H1 (cell line): ENCODE results near the gene FN3KRP. TPM values are rescaled to one million over a fixed set of nuclear protein-coding genes. Genes with fewer than 3 reads are reported as not detected.
A peak's percentile ranks its signal among the peaks of the same experiment; 100 is the strongest.

Experiments used
- CBX5 ChIP-seq: fragments of 300-800, 300-1000 bp; sonication (generic); IDR thresholded peaks from 2 replicates; pipeline ENCODE4 v1.7.1; 2016; ENCODE audit warnings: antibody characterized with exemption, low read length, low read depth
- CREB1 ChIP-seq: IDR thresholded peaks from 2 replicates; pipeline ENCODE4 v1.6.1; 2012; ENCODE audit warnings: inconsistent platforms
- NRF1 ChIP-seq: IDR thresholded peaks from 2 replicates; pipeline ENCODE4 v1.6.1; 2011; ENCODE audit warnings: mild to moderate bottlenecking, low read depth, low read length, improper control_type of control experiment
- PHF8 ChIP-seq: fragments of 200-600 bp; sonication (generic); conservative IDR thresholded peaks from 2 replicates; pipeline ENCODE4 v1.7.1; 2012; ENCODE audit warnings: low read depth, mild to moderate bottlenecking, inconsistent platforms, low read length, moderate library complexity
- POLR2A ChIP-seq, 2 experiments: IDR thresholded peaks; 1 replicate in 1 of 2; 2 replicates in 1 of 2; pipeline ENCODE4 v1.6.1; 2011; ENCODE audit warnings: low read depth in 2 of 2, low read length in 2 of 2, mild to moderate bottlenecking in 2 of 2; ENCODE audit errors: control extremely low read depth in 1 of 2
- RBBP5 ChIP-seq: IDR thresholded peaks from 2 replicates; pipeline ENCODE4 v1.7.1; 2012; ENCODE audit warnings: low read depth, mild to moderate bottlenecking, inconsistent platforms, low read length, moderate library complexity, borderline replicate concordance
- TAF1 ChIP-seq: IDR thresholded peaks from 2 replicates; pipeline ENCODE4 v1.6.1; 2011; ENCODE audit warnings: mild to moderate bottlenecking, low read depth, low read length
- TBP ChIP-seq: IDR thresholded peaks from 2 replicates; pipeline ENCODE4 v1.6.1; 2011; ENCODE audit warnings: low read depth, low read length, improper control_type of control experiment
- TEAD4 ChIP-seq: IDR thresholded peaks from 2 replicates; pipeline ENCODE4 v1.6.1; 2012; ENCODE audit warnings: low read depth, low read length, inconsistent platforms, mixed read lengths
- polyA plus RNA-seq, 7 experiments: library from polyadenylated mRNA; depleted of rRNA in 3 of 7; stranded (reverse) in 5 of 7; unstranded in 2 of 7; fragments of >200 nt in 5 of 7; fragments of 200-250 nt in 2 of 7; gene quantifications; 1 replicate in 5 of 7; 2 replicates in 1 of 7; 4 replicates in 1 of 7; pipeline versions ENCODE4 v1.2.1 to v1.2.3, GENCODE V29; 2011 to 2013; ENCODE audit warnings: missing spikeins in 2 of 7, mixed read lengths in 2 of 7
- total RNA-seq: library from RNA; stranded (reverse); fragmentation: NEBNext Ultra II Directional; extraction: Animal tissue kit (Norgen Biotek cat#: 25700); gene quantifications from 2 replicates; pipeline ENCODE4 v1.2.1, GENCODE V29; 2021
- TF ChIP-seq, protein P1 (sequence below): fragments of 300-600 bp; sonication (generic); IDR thresholded peaks from 2 replicates; pipeline ENCODE4 v1.7.1; 2012; ENCODE audit warnings: low read length, moderate library complexity, mild to moderate bottlenecking, inconsistent platforms; ENCODE audit not compliant: insufficient replicate concordance

The FN3KRP gene
- total and polyA plus RNA-seq, 2 of the 8 experiments (the other 6 are each of a cell fraction or from before 2014, with no cell fraction given), result 18.1 to 21.4 TPM

DNA sequence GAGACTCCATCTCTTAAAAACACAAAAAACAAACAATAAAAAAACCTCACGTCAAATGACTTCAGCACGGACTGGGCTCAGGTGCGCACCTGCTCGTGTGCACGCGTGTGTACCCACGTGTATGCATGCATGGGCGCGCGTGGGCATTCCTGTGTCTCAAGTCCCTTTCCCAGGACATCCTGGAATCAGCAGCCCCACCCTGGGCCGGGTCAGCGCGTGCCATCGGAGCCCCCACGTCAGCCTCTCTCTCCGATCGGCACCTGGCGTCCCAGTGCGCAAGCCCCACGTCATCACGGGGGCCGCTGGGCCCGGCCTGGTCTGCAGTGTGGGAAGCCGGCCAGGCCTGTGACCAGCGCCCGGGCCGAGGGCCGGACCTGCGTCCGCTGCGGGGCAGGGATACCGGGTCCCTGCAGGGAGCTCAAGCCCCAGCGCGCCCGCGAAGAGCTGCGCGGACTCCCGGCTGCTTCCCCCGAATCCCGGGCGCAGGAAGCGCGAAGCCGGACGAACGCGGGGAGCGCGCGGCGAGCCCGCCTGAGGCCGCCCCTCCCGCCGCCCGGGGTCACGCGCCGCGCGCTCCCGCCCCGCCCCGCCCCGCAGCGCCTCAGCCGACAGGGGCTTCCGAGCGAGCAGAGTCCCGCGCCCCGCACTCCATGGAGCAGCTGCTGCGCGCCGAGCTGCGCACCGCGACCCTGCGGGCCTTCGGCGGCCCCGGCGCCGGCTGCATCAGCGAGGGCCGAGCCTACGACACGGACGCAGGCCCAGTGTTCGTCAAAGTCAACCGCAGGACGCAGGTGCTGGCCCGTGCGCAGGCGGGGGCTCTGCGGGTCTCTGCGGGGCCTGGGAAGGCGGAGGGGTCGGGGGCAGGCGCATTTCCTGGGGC, 18.7 kb downstream of the FN3KRP start, which contains the start of gene FN3K (continued):
- TF ChIP-seq, protein P1, sequence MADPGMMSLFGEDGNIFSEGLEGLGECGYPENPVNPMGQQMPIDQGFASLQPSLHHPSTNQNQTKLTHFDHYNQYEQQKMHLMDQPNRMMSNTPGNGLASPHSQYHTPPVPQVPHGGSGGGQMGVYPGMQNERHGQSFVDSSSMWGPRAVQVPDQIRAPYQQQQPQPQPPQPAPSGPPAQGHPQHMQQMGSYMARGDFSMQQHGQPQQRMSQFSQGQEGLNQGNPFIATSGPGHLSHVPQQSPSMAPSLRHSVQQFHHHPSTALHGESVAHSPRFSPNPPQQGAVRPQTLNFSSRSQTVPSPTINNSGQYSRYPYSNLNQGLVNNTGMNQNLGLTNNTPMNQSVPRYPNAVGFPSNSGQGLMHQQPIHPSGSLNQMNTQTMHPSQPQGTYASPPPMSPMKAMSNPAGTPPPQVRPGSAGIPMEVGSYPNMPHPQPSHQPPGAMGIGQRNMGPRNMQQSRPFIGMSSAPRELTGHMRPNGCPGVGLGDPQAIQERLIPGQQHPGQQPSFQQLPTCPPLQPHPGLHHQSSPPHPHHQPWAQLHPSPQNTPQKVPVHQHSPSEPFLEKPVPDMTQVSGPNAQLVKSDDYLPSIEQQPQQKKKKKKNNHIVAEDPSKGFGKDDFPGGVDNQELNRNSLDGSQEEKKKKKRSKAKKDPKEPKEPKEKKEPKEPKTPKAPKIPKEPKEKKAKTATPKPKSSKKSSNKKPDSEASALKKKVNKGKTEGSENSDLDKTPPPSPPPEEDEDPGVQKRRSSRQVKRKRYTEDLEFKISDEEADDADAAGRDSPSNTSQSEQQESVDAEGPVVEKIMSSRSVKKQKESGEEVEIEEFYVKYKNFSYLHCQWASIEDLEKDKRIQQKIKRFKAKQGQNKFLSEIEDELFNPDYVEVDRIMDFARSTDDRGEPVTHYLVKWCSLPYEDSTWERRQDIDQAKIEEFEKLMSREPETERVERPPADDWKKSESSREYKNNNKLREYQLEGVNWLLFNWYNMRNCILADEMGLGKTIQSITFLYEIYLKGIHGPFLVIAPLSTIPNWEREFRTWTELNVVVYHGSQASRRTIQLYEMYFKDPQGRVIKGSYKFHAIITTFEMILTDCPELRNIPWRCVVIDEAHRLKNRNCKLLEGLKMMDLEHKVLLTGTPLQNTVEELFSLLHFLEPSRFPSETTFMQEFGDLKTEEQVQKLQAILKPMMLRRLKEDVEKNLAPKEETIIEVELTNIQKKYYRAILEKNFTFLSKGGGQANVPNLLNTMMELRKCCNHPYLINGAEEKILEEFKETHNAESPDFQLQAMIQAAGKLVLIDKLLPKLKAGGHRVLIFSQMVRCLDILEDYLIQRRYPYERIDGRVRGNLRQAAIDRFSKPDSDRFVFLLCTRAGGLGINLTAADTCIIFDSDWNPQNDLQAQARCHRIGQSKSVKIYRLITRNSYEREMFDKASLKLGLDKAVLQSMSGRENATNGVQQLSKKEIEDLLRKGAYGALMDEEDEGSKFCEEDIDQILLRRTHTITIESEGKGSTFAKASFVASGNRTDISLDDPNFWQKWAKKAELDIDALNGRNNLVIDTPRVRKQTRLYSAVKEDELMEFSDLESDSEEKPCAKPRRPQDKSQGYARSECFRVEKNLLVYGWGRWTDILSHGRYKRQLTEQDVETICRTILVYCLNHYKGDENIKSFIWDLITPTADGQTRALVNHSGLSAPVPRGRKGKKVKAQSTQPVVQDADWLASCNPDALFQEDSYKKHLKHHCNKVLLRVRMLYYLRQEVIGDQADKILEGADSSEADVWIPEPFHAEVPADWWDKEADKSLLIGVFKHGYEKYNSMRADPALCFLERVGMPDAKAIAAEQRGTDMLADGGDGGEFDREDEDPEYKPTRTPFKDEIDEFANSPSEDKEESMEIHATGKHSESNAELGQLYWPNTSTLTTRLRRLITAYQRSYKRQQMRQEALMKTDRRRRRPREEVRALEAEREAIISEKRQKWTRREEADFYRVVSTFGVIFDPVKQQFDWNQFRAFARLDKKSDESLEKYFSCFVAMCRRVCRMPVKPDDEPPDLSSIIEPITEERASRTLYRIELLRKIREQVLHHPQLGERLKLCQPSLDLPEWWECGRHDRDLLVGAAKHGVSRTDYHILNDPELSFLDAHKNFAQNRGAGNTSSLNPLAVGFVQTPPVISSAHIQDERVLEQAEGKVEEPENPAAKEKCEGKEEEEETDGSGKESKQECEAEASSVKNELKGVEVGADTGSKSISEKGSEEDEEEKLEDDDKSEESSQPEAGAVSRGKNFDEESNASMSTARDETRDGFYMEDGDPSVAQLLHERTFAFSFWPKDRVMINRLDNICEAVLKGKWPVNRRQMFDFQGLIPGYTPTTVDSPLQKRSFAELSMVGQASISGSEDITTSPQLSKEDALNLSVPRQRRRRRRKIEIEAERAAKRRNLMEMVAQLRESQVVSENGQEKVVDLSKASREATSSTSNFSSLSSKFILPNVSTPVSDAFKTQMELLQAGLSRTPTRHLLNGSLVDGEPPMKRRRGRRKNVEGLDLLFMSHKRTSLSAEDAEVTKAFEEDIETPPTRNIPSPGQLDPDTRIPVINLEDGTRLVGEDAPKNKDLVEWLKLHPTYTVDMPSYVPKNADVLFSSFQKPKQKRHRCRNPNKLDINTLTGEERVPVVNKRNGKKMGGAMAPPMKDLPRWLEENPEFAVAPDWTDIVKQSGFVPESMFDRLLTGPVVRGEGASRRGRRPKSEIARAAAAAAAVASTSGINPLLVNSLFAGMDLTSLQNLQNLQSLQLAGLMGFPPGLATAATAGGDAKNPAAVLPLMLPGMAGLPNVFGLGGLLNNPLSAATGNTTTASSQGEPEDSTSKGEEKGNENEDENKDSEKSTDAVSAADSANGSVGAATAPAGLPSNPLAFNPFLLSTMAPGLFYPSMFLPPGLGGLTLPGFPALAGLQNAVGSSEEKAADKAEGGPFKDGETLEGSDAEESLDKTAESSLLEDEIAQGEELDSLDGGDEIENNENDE, result no peak
- TF ChIP-seq RBBP5, result peak; percentile 72; the same call in 1 of the 2 replicates
- TF ChIP-seq CBX5, result no peak
- no peak for TF ChIP-seq TEAD4
- TF ChIP-seq TAF1, result 0 out of 2 replicates have a peak, but pooled peaks have one; percentile 41
- peak; percentile 36; the same call in 1 of the 2 replicates for TF ChIP-seq TBP
- 0 out of 2 replicates have a peak, but pooled peaks have one; percentile 9 for TF ChIP-seq NRF1
- peak; percentile 88 for TF ChIP-seq CREB1
- peak in 1 of 2 experiments; percentile 74; a peak in 2 of 3 replicates for TF ChIP-seq POLR2A (IDR thresholded peaks at IDR 0.05; ENCODE audit: control extremely low read depth in 1 of 2, low read depth in 2 of 2, low read length in 2 of 2)
- TF ChIP-seq PHF8, result peak; percentile 88
